Activated CD8-positive, alpha-beta memory T cell treated with anti-CD3 and anti-CD28 coated beads, Interleukin-2, amount 50 U/mL, for 4 hours (primary cell): ENCODE measurements around the gene CMTM6.
"Not testable (repeated sequence)": the region's sequence is repeated elsewhere in the genome, so short reads cannot be mapped to it uniquely, and the experiment has no call there.

Experiments
- DNase-seq: peaks from one replicate; pipeline ENCODE4 v3.0.0-alpha.2; 2020

Gene CMTM6

GRCh38 chr3:32498992-32499391 lies 3.7 kb downstream of the CMTM6 start:
- no peak for DNase-seq

- no peak for DNase-seq
Measured at GRCh38 chr3:32498252-32498651, 4.4 kb downstream of the CMTM6 start.

GRCh38 chr3:32495609-32496008 lies 7.0 kb downstream of the CMTM6 start:
- no peak for DNase-seq

DNA sequence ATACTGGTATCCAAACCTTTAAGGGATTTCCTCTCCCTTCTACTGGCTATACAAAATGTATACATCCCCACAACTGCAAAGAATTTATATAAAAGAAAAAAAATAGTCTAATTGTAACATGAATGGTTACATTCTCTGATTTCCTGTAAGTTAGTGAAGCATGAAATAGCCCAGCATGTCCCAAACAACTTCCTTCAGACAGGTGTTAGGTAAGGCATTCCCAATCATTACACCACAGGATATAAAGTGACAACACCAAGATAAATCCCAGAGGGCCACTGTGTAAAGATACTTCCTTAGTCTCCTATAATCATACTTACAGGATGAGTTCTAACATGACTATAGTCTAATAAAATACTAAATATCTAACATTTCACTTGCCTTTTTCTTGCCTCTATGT lies 7.6 kb downstream of the CMTM6 start:
- DNase-seq, result no peak

- DNase-seq, result no peak
Measured at GRCh38 chr3:32493437-32494414, 8.9 kb downstream of the CMTM6 start.

- no peak for DNase-seq
Measured at GRCh38 chr3:32492684-32493436, 9.8 kb downstream of the CMTM6 start.

DNA sequence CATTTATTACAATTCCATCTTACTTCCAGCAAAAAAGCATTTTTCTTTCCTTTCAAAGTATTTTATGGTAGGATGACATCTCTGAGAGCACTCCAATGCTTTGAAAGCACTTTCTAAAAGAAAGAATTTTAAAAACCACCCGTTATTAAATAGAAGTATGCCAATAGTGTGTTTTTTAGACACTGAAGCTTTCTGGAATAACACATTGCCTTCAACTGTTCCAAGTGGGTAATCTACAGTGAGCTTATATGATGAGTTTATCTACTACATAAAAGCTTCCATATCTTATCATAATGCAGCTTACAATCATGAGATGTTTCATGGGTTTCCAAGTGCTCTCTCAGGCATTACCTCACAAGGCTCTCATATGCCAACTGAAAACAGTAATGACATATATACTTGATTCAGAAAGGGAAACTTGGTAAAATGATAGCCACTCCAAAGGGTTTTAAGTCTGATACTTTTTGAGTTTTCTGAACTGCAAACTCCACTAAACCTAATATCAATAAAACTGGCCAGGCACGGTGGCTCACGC lies 14.1 kb downstream of the CMTM6 start:
- DNase-seq, result no peak

DNA sequence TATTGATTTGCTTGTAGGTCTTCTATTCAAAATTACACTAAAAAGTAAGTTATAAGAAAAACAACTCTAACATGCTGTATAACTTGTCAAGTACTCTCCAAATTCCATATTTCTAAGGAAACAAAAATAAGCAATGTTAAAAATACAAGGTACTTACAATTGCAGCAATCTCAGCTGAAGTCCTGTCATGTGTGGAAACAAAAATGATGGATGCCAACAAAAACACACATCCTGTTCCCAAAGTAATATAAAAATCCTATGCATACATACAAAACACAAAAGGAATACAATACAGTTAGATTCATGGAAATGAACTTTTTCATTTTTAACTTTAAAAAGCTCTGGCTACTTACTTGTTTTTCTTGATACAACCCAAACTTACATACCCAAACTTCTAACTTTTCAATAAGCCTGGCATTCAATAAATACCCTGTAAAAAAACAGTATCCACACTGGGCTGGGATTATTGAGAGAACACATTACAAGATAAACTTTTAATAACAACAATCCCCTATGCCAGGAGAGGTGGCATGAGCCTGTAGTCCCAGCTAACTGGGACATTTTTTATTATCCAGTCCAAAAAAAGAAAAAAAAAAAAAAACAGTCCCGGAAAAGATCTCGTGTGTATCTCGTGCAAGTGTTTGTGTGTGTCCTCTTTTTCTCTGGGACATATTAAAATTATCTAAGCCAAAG lies 14.7 kb downstream of the CMTM6 start:
- no peak for DNase-seq

DNA sequence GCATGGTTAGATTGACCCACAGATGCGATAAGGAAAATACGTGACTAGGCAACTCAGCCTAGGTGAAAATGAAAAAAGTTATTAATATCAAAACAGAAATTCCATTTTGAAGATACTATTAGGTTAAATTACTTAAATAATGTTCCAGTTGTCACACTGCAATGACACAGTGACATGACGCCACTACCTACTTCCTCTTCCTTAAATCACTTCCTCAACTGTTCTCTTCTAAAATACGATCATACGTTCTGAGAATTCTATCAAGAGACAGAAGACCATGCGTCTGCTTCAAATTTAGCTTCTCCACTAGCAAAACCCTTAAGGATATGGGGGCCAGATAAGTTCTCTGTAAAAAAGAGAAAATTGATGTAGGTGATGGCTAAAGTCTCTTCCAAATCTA lies 18.2 kb downstream of the CMTM6 start:
- no peak for DNase-seq

GRCh38 chr3:32483772-32484171 lies 18.9 kb downstream of the CMTM6 start:
- DNase-seq, result no peak

- no peak for DNase-seq
Measured at GRCh38 chr3:32482693-32483092, 20.0 kb downstream of the CMTM6 start.

DNA sequence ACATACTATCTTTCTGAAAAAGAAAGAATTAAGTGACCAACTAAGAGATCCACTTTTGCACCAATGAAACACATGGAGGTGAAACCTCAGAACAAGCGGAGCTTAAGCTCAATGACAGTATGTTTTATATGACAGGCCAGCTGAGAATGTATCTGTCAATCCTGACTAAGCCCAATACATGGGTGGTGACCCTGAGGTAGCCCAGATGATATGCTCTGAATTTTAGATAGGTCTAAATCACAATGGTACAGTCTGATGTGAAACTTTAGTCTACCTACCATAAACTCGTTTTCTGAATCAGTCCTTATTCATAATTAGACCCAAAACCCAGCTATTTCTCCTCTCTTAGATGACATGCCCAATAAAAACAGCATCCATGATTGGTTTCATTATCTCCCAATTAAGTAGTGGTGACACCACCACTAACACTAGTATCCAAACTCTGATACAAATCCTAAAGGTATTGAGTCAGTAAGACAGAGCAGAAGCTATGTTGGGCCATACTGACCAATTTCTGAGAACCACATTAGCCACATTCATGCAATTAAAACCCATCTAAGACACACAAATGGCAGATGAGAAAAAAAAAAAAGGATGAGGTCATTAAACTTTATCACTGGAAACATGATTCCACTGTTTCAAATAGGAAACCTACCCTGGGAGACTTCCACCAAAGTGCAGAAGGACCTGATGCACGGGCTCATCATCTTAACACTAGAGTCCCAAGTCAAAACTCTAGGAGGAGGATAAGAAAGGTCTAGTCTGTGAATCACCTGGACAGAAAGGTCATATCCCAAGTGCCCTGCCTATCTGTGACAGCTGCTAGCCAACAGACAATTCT lies 20.6 kb downstream of the CMTM6 start:
- DNase-seq, result no peak

- DNase-seq, result no peak
Measured at GRCh38 chr3:32480604-32481003, 22.0 kb downstream of the CMTM6 start.

DNA sequence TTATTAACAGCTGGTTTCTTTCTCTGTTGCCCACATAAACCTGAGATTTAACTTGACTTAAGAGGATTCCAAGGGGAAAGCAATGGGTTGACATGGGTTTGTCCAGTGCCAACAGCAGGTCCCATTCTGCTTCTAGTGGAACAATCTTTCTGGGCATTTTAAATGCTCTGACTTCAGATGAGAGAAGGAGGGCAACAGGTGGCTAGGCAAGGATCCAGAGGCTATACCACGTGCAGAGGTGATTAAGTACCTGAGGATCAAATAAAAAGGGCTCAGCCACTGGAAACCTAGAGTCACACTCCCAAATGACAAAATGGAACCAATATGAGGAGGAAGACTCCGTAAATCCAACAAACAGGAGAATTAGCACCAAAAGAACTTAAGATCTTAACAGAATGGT lies 28.5 kb downstream of the CMTM6 start:
- DNase-seq, result no peak

DNA sequence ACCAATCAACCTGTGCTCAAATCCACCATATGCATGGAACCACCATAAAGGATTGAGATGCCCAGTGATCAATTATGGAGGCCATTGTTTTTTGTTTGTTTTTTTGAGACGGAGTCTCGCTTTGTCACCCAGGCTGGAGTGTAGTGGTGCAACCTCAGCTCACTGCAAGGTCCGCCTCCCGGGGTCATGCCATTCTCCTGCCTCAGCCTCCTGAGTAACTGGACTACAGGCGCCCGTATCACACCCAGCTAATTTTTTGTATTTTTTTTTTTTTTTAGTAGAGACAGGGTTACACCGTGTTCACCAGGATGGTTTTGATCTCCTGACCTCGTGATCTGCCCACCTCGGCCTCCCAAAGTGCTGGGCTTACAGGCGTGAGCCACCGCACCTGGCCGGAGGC lies 30.5 kb downstream of the CMTM6 start:
- not testable (repeated sequence) for DNase-seq

GRCh38 chr3:32471246-32471645 lies 31.4 kb downstream of the CMTM6 start:
- DNase-seq, result no peak

GRCh38 chr3:32470362-32470761 lies 32.3 kb downstream of the CMTM6 start:
- no peak for DNase-seq

- no peak for DNase-seq
Measured at GRCh38 chr3:32469151-32469874, 33.3 kb downstream of the CMTM6 start.

DNA sequence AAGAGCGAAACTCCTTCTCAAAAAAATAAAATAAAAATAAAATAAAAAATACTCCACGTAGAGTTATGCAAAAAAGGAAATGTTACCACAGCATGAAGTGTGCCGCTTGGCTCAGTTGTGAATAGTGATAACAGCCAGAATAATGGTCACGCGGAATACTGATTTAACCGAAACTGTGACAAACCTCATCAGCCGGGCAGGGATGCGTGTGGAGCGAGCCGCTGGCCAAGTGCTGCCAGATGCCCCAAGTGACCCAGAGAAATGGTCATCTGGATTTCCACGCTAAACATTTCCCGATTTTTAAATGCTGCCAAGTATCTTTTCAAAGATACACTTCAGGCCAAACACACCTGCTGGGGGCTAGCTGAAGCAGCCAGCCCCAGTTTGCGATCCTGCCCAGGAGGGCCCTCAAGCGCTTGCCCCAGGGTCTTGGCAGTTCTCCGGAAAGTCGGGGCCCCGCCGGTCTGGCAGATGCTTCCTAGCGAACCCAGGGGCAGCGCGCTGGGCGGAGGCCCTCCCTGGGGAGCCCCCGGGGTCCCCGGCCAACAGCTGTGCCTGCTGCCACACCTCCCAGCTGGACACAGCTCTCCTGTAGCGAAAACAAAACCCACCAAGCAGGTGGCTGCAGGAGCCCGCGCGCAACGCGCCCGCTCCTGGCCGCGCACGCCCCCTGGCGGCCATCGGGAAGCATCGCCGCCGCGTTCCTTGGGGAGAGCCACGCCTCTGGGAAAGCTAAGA lies 35.1 kb downstream of the CMTM6 start:
- peak; percentile 80 for DNase-seq

DNA sequence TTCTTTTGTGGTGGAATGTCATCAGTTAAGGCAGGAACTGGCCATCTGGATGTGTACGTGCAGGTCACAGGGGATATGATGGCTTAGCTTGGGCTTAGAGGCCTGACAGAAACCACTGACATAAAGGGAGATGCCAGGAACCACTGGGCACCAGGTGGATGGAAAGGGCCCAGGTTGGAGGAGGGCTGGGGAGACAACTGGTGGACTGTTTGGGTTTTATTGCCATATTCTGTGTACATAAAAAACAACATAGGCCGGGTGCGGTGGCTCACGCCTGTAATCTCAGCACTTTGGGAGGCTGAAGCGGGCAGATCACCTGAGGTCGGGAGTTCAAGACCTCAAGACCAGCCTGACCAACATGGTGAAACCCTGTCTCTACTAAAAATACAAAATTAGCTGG lies 35.8 kb downstream of the CMTM6 start:
- not testable (repeated sequence) for DNase-seq

DNA sequence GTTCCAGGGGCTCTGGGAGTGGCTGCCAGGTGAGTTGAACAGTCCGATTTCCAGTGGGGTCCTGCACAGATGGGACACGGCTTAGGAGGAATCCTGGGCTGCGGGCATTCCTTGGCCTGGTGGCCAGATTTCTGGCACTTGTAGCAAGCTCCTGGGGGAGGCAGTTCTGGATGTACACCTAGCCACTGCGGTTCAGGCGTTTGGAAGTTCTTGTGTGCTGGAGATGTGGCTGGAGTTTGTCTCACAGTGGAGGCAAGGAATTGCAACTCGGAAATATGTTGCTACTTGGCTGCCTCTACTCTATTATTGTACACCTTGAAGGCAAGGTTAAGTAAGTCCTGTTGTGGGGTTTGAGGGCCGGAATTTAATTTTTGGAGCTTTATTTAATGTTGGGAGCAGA lies 37.9 kb downstream of the CMTM6 start:
- not testable (repeated sequence) for DNase-seq
